Measurements from ENCODE around the gene SPRYD4.
"Not testable (repeated sequence)": the region's sequence is repeated elsewhere in the genome, so short reads cannot be mapped to it uniquely, and the experiment has no call there.

SPRYD4 gene

DNA sequence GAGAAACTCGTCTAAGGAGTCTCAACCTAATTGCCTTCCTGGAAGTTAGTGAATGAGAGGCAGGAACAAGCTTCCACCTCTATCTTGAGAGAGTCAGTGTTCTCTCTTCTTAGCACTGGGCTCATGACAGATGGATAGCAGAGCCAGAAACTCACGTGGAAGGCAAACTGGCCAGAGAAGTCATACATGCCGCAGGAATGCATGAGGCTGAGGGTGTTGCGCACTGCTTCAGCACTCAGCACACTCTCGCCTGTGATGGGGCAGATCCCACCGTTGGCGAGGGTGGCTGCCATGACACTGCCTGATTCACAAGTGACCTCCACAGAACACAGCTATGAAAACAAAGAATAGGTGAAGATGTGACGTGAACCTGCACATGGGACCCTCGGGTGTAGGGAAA lies 6.0 kb downstream of the SPRYD4 start:
- DNase-seq (ENCODE audit: extremely low spot score, insufficient read length, low read depth) (no peak), FAIRE-seq (no peak)

DNA sequence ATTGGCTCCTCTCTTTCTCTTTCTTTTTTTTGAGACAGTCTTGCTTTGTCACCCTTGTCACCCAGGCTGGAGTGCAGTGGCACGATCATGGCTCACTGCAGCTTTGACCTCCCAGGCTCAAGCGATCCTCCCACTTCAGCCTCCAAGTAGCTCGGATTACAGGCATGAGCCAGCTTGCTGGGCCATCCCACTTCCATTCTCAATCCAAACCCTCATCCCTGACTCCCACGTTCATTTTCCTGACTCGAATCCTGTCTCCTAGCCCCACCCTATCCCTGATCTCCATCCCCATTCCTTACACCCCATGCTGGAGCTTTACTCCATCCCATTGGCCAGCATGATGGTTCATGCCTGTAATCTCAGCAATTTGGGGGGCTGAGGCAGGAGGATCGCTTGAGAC lies 7.8 kb downstream of the SPRYD4 start:
- FAIRE-seq = no peak

DNA sequence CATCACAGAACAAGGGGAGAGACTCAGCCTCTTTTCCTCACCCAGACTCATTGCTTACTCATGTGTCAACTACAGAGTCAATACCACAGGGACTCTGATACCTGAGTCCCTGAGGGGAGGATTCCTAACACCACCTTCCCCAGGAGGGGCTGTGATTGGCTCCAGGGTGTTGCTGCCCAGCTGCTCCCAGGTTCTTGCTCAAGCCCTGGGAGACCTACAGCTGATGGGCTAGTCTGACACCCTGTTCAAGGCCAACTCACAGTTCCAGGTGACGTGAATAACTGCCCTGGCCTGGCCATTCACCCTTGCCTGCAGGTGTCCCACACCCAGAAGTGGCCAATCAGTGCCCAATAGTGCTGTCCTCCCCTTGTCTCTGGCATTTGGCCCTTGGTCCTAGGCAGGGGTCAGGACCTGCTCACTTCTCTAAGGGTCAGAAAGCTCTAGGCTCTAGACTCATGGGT lies 8.6 kb downstream of the SPRYD4 start:
- FAIRE-seq (no peak), DNase-seq (ENCODE audit: extremely low spot score, insufficient read length, low read depth) (no peak)

More for the DNA sequence above, 7.8 kb downstream of the SPRYD4 start:
- no peak for DNase-seq (ENCODE audit: extremely low spot score, insufficient read length, low read depth)

DNA sequence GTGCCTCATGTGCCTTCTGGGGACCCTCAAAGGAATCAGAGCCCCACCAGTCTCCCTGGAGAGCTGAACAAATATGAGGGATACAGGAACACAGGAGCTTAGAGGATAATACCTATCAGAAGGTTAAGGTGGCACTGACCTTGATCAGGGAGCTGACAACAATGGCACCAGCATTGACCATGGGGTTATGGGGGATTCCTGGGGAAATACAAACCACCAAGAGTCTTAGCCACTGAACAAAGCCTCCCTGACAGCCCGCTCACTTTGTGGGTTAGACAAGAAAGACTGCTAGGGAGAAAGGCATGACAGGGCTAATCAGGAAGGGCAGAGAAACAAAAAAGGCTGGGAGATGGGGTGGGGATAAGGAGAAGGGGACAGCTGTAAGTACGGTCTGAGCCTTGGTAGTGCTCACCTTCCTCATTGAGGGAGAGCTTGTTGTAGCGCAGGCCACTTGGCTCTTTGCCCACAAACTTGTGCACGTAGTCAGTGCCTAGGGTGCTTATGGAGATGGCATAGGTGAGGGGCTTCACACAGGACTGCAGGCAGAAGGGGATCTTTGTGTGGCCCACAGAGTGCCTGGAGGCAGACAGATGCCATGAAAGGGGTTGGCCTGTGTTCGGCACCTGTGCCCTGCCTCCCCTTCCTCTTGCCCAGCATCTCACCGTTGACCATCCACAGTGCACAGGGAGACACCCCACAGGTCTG lies 9.3 kb downstream of the SPRYD4 start:
- DNase-seq (ENCODE audit: extremely low spot score, insufficient read length, low read depth) (no peak), FAIRE-seq (no peak)

DNA sequence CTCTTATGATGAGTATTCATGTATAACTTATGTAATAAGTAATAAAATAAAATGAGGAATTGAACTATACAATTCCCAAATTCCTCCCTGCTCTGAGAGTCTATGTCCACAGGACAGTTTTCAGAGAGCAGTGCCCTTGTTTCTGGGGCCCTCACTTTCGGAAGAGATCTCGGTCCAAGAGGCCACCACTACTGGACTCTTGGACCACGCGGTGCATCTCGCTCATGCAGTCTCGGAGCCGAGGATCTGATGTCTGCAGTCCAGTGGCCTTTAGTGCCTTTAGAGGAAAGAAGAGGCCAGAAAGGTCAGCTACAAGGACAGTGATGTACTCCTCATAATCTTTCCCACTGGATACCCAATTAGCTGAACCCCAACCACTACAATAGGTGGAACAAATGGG lies 11.2 kb downstream of the SPRYD4 start:
- no peak for FAIRE-seq

DNA sequence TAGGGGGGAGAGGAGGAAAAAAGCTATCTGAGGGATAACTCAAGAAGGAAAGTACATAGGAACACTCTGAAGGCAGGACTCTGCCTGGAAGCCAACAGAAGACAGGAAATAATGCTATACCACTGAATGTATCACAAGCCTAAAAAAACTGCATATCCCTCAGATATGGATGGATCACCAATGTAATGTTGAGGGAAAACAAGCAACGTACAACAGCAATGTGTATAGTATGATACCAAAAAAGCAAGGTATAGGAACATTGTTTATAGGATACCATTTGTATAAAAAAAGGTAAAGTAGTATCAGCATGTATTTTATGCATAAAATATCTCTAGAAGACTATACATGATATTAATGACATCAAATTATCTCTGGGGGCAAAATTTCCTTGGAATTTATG lies 16.2 kb downstream of the SPRYD4 start:
- DNase-seq (ENCODE audit: extremely low spot score, insufficient read length, low read depth) = no peak
- FAIRE-seq = no peak

More for the DNA sequence above, 11.2 kb downstream of the SPRYD4 start:
- no peak for DNase-seq (ENCODE audit: extremely low spot score, insufficient read length, low read depth)

DNA sequence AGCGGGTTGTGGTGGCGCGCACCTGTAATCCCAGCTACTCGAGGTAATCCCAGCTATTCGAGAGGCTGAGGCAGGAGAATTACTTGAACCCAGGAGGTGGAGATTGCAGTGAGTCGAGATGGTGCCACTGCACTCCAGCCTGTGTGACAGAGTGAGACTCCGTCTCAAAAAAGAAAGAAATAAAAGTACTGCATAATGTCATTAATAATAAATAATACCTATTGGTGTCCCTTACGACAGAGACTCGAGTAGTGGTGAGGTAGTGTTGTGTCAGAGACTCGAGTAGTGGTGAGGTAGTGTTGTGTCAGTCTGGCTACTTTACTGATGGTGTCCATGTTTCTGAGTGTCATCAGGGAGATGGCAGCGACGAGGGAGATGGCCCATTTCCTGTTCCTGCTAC lies 18.3 kb downstream of the SPRYD4 start:
- FAIRE-seq = no peak
- DNase-seq (ENCODE audit: extremely low spot score, insufficient read length, low read depth) = no peak

DNA sequence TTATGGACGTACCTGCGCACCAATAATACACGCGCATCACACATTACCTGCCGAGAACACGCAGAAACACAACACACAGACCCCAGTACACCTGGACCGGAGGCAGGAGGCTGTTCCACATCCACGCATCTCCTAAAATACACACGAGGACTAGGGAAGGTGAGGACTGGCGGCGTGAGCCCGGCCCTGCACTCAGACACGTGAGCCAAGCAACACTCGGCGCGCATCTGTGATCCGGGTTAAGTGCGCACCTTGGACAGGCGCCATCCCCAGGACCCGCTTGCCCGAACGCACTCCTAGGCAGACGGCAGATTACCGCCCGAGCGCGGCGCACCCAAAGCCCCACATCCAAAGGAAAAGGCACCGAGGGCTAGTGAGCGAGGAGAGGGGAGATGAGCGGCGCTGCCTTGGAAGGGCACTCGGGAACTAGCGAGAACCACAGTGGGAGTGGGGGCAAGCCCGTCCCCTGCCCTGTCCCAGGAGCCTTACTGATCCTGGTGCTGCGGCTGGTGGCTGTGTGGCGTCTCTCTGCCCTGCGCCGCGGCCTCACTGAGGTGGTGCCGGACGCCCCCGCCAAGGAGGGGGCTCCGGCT lies 19.2 kb downstream of the SPRYD4 start:
- no peak for FAIRE-seq
- DNase-seq (ENCODE audit: extremely low spot score, insufficient read length, low read depth) = no peak

DNA sequence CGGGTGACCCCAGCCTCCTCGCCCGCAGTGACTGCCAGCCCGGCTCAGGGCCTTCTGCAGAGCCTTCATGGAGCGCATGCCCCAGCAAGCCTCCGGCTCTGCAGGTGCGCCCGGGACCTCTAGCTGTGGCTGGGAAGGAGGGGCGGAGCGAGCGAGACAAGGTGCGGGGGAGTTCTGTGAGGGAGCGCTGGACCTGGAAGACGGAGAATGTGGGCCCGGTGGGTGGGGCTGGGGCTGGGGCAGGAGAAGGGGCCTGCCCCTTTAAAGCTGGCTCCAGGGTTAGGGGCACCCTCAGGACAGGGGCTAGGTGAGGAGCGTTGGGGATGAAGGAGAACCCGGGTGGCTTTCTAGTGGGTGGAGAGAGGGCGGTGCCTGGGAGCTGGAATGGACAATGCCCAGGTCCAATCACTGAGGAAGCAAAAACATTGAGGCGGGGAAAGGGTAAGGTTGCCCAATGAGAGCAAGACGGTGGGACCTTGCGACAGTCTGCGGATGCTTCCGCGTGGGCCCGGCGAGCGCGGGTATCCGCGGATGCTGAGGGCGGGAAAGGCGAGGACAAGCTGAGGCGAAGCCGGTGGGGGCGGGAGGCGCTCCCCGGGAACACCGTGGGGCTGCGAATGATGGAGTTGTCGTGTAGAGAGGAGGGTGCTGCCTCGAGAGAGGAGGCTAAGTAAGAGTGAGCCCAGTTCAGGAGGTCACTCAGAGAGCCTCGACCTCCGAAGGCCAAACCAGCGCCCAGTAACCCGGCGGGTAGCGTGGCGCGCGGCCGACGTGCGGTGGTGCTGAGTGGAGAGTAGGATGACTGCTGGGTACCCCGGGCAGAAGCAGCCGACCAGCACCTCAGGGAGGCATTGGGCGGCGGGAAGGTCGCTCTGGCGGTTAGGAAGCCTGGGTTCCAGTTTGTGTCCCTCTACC lies 19.9 kb downstream of the SPRYD4 start, which contains the start of gene GLS2:
TSS of gene GLS2 (minus strand) at position 121 of the 915 bp plus-strand sequence. CDS start at position 78, 43 bp downstream.
- FAIRE-seq (peak; percentile 81), DNase-seq (ENCODE audit: extremely low spot score, insufficient read length, low read depth) (peak; percentile 76)

DNA sequence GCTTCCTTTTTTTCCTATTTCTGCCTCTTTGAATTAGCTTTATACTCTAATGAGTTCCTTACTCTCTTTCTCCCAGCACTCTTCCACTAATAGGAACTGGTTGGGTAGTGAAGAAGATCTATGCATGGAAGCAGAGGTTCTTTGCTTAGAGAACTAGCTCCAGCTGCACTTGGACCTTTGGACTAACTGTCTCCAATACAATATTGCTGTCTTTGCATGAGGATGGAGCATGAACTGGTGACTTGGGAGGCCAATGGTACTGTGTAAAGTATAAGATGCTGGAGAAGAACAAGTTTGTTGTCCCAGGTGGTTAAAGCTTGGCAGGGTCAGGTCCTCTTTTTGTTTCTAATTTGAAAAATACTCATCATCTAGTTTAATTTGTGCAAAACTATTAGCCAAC lies 22.0 kb downstream of the SPRYD4 start:
- FAIRE-seq = no peak
- no peak for DNase-seq (ENCODE audit: extremely low spot score, insufficient read length, low read depth)

DNA sequence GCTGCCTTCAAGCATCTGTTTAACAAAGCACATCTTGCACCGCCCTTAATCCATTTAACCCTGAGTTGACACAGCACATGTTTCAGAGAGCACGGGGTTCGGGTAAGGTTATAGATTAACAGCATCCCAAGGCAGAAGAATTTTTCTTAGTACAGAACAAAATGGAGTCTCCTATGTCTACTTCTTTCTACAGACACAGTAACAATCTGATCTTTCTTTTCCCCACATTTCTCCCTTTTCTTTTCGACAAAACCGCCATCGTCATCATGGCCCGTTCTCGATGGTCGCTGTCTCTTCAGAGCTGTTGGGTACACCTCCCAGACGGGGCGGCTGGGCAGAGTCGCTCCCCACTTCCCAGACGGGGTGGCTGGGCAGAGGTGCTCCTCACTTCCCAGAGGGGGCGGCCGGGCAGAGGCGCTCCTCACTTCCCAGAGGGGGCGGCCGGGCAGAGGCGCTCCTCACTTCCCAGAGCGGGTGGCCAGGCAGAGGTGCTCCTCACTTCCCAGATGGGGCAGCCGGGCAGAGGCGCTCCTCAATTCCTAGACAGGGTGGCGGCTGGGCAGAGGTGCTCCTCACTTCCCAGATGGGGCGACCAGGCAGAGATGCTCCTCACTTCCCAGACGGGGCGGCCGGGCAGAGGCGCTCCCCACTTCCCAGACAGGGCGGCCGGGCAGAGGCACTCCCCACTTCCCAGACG lies 25.2 kb downstream of the SPRYD4 start:
- not testable (repeated sequence) for DNase-seq (ENCODE audit: extremely low spot score, insufficient read length, low read depth); FAIRE-seq

DNA sequence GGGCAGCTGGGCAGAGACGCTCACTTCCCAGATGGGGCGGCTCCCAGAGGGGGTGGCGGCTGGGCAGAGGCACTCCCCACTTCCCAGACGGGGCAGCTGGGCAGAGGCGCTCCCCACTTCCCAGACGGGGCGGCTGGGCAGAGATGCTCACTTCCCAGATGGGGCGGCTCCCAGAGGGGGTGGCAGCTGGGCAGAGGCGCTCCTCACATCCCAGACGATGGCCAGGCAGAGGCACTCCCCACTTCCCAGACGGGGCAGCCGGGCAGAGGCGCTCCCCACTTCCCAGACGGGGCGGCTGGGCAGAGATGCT lies 25.7 kb downstream of the SPRYD4 start:
- not testable (repeated sequence) for DNase-seq (ENCODE audit: extremely low spot score, insufficient read length, low read depth); FAIRE-seq

DNA sequence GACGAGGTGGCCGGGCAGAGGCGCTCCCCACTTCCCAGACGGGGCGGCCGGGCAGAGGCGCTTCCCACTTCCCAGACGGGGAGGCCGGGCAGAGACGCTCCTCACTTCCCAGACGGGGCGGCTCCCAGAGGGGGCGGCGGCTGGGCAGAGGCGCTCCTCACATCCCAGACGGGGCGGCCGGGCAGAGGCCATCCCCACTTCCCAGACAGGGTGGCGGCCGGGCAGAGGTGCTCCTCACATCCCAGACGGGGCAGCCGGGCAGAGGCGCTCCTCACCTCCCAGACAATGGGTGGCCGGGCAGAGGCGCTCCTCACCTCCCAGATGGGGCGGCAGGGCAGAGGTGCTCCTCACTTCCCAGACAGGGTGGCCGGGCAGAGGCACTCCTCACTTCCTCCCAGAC lies 26.1 kb downstream of the SPRYD4 start:
- DNase-seq (ENCODE audit: extremely low spot score, insufficient read length, low read depth); FAIRE-seq: not testable (repeated sequence)

DNA sequence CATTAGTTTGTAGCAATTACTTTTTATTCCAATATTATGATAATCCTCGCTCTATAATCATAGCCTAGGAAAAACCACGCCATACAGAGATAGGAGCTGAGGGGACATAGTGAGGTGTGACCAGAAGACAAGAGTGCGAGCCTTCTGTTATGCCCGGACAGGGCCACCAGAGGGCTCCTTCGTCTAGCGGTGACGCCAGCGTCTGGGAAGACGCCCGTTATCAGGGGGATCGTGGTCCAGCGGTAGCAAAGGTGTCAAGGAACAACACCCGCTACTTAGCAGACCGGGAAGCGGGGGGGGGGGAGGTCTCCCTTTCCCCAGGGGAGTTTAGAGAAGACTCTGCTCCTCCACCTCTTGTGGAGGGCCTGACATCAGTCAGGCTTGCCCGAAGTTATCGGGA lies 28.3 kb downstream of the SPRYD4 start:
- FAIRE-seq; DNase-seq (ENCODE audit: extremely low spot score, insufficient read length, low read depth): not testable (repeated sequence)

DNA sequence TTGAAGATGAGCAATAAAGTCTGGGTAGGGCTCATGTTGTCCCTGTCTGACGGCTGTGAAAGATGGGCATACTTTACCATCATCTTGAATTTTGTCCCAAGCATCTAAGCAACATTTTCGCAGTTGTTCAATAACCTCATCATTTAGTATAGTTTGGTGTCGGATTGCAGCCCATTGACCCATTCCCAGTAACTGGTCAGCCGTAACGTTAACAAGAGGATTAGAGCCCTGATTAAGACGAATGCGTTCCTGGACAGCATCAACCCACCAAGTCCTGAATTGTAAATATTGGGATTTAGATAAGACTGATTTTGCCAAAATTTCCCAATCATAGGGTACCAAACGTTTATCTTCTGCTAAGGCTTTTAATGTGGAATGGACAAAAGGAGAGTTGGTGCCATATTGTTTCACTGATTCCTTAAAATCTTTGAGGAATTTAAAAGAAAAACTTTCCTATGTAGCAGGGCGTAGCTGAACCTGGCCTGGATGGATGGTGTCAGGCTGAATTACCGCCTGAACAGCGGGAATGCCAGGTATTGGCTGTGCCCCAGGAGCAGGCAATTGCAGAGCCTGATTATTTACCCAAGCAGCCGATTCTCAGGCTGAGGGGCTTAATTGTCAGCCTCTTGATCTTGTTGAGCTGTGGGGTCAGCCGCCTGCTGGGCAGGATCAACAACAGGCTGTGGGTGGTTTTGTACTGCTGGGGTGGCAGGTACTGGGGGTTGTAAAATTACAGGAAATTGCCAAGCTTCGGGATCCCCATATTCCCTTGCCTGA lies 29.9 kb downstream of the SPRYD4 start:
- FAIRE-seq; DNase-seq (ENCODE audit: extremely low spot score, insufficient read length, low read depth): not testable (repeated sequence)

DNA sequence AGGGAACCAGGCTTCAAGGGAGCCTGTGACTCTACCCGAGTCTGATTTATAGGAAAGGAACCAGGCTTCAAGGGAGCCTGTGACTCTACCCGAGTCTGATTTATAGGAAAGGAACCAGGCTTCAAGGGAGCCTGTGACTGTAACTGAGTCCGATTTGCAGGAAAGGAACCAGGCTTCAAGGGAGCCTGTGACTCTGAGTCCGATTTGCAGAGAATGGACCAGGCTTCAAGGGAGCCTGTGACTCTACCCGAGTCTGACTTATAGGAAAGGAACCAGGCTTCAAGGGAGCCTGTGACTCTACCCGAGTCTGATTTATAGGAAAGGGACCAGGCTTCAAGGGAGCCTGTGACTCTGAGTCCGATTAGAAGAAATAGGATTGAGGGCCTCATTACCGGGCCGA lies 31.1 kb downstream of the SPRYD4 start:
- not testable (repeated sequence) for DNase-seq (ENCODE audit: extremely low spot score, insufficient read length, low read depth); FAIRE-seq

DNA sequence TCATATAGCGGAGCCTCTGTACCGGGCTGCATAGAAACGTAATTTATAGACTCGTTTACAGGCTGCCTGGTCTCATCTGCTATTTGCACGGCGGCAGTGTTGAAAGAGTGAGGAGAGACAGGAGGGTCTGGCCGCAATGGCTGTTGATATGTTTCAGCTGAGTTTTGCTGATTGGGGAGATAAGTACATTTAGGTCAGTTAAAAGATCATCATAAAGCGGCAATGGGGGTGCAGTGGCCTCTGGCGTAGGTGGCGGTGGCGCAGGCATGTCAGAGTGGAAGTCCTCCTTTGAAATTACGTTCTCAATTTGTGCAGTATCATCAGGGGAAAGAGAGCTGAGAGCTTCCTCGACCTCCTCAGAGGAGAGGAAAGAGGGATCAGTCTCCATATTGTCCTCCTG lies 31.5 kb downstream of the SPRYD4 start:
- not testable (repeated sequence) for FAIRE-seq

DNA sequence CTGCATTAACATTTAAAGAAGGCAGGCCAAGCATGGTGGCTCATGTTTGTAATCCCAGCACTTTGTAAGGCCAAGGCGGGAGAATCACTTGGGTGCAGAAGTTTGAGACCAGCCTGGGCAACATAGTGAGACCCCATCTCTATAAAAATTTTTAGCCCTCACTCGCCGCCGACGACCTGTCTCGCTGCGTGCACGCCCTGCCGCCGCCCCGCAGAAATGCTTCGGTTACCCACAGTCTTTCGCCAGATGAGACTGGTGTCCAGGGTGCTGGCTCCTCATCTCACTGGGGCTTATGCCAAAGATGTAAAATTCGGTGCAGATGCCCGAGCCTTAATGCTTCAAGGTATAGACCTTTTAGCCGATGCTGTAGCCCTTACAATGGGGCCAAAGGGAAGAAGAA lies 42.4 kb downstream of the SPRYD4 start:
- FAIRE-seq = no peak
- DNase-seq (ENCODE audit: extremely low spot score, insufficient read length, low read depth) = no peak

More for the DNA sequence above, 31.5 kb downstream of the SPRYD4 start:
- not testable (repeated sequence) for DNase-seq (ENCODE audit: extremely low spot score, insufficient read length, low read depth)

DNA sequence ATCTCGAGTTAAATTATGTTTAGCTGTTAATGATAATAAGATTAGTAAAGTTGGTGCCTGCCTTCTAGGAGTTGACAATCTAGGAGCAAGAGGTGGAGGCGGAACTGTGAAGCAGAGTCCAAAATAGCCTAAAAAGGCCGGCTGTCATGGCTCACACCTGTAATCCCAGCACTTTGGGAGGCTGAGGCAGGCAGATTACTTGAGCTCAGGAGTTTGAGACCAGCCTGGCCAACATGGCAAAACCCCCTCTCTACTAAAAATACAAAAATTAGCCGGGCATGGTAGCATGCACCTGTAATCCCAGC lies 45.6 kb downstream of the SPRYD4 start:
- FAIRE-seq; DNase-seq (ENCODE audit: extremely low spot score, insufficient read length, low read depth): not testable (repeated sequence)
